HG03575 (cell line): Measurements from ENCODE around the gene NOB1.
A peak's percentile ranks its signal among the peaks of the same experiment; 100 is the strongest.
"Not testable (repeated sequence)": the region's sequence is repeated elsewhere in the genome, so short reads cannot be mapped to it uniquely, and the experiment has no call there.

Source experiments
- ATAC-seq: cut with Tn5 transposase; IDR thresholded peaks from one replicate; pipeline ENCODE4 v1.9.1; 2021; ENCODE audit not compliant: unreplicated experiment, insufficient number of reproducible peaks, low FRiP score; ENCODE audit errors: extremely low read depth

The NOB1 gene

GRCh38 chr16:69762814-69763598 is 8.3 kb upstream of the NOB1 start:
- no peak for ATAC-seq

GRCh38 chr16:69761983-69762813 is 7.5 kb upstream of the NOB1 start, which contains the start of gene WWP2:
Gene WWP2, plus strand, starts transcription at chr16:69762332. Its CDS starts 24,679 bp downstream, at chr16:69787011.
- ATAC-seq, result no peak

DNA sequence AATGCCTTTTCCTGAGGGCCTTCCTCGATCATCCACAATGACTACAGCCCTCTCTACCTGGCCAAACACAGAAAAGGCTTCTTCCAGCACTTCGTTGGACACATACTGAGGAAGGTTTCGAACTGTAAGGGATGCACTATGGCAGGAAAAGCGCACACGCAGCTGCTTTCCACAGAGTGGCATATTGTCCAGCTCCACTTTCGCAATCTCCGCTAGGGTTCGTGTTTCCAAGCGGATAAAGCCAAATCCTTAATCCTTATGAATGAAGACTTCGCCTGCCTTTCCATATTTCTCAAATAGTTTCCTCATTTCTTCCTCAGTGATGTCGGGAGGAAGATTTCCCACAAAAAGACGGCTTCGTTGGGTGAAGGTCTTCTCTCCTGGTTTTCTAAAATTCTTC is 2.6 kb upstream of the NOB1 start:
- ATAC-seq, result not testable (repeated sequence)

- ATAC-seq, result no peak
Observed at GRCh38 chr16:69756705-69757104, 2.0 kb upstream of the NOB1 start.

GRCh38 chr16:69754143-69754468 is 620 bp downstream of the NOB1 start:
- ATAC-seq, result no peak

GRCh38 chr16:69748694-69749345 is 5.9 kb downstream of the NOB1 start:
- ATAC-seq, result no peak

DNA sequence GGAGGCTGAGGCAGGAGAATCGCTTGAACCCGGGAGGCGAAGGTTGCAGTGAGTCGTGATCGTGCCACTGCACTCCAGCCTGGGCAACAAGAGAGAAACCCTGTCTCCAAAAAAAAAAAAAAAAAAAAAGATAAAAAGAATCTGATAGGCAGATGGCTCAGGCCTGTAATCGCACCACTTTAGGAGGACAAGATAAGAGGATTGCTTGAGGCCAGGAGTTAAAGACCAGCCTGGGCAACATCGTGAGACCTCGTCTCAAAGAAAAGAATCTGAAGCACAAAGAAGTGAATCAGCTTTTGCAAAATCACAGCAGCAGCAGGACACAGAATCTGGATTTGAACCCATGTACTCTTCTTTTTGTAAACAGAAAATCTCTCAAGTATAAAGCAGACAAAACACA is 7.6 kb downstream of the NOB1 start:
- no peak for ATAC-seq

- ATAC-seq, result no peak
Observed at GRCh38 chr16:69745959-69746358, 8.8 kb downstream of the NOB1 start.

GRCh38 chr16:69745232-69745612 is 9.5 kb downstream of the NOB1 start:
- no peak for ATAC-seq

DNA sequence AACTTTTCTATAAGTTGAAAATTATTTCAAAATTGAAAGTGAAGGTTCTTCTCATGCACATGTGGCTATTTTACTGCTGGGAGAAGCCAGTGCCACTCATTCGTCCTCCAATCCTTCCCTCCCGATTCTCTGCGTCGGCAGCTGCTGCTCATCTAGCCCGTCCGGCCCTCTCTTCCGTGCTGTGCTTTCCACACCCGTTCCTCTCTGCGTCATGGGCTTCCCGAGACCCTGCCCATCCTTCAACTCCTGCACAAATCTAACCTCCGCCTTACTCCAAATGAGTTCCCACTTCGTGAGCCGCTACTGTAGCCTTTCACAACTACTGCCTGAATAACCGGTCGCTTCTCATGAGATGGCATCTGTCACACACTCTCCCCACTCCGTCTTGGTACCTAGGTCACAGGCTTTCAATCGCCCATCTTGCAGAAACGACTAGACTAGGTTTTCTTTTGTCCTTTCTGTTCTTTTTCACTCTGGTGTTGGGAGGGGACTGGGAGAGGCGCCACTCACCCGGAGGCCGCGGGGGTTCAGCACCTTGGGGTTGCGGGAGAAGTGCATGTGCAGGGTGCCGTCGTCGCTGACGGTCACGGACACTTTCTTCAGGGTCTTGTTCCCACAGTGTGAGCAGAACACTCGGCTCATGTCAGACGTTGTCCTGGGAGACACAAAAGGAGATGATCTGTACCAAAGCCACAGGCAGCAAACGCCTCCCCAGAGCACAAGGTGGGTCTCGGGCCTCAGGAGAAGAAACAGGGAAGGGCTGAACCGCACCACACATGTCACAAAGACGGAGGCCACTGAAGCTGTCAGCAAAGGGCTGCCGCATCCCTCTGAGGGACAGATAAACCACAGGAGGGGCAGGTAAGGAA is 10.1 kb downstream of the NOB1 start:
- no peak for ATAC-seq

DNA sequence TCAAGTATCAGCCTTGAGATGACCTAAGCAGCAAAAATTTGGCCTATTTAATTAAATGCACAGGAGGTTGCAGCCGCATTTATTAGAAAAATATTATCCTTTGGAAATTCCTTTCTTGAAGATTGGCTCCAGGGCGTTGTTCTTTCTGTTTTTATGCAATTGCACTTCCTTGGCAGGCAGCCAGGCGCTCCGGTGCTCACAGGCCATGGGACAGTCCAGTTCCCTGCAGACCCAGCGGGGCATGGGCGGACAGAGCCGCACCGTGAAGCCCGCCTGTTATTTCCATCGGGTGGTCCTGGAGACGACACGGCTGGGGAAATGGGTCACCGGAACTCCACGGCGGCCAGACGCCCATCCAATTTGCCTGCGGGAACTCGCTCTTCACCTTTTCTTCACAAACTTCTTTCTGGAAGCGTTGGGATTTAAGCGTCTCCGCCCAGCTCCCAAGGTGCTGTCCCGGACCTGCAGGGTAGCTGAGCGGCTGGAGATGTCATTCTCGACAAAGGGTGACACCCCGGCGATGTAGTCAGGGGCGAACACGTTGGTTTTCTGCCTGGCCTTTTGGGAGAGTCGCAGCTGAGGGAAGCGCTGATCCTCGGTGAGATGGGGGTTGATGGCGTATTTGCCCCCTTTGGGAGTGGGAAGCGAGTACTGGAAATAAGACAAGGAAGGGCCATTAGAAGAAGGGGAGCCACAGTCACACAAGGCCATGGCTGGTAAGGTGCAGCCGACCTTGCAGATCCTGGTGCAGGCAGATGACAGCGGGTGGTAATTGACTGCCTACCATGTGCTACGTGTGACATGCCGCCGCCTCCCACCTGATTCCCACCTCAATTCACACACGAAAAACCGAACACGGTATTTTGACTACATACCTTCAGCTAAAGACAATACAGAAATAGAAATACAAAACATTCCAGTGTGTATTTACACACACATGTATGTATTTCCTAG is 12.5 kb downstream of the NOB1 start:
- no peak for ATAC-seq

- ATAC-seq, result no peak
Observed at GRCh38 chr16:69741519-69741918, 13.2 kb downstream of the NOB1 start.

DNA sequence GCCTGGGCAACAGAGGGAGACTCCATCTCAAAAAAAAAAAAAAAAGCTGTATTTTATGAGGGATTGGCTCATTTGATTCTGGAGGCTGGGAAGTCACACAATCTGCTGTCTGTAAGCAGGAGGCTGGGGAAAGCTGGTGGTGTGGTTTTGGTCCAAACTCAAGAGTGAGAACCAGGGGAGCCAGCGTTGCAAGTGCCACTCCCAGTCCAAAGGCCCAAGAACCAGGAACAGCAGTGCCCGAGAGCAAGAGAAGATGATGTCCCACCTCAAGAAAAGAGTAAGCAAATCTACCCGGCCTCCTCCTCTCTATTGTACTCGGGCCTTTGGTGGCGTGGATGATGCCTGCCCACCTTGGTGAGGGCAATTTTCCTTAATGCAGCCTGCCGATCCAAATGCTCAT is 22.6 kb downstream of the NOB1 start:
- no peak for ATAC-seq

GRCh38 chr16:69731280-69731679 is 23.4 kb downstream of the NOB1 start:
- ATAC-seq, result not testable (repeated sequence)

DNA sequence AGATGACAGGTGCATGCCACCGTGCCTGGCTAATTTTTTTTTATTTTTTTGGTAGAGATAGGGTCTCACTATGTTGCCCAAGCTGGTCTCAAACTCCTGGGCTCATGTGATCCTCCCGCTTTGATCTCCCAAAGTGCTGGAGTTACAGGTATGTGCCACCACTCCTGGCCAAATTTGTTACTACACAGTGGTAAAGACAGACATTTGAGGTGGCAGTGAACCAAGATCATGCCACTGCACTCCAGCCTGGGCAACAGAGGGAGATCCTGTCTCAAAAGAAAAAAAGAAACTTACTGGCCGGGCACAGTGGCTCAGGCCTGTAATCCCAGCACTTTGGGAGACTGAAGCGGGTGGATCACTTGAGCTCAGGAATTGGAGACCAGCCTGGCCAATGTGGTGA is 25.7 kb downstream of the NOB1 start:
- not testable (repeated sequence) for ATAC-seq

DNA sequence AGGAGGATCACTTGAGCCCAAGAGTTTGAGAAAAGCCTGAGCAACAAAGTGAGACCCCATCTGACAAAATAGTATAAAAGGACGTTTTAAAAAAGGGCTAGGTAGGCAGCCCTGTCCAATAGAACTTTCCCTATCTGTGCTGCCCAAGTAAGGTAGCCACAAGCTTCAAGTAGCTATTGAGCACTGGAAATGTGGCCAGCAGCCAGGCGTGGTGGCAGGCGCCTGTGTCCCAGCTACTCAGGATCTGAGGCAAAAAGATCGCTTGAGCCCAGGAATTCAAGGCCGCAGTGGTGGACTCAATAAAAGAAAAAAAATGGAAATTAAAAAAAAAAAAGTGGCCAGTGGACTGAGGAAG is 26.8 kb downstream of the NOB1 start:
- no peak for ATAC-seq

GRCh38 chr16:69726313-69727060 is 28.2 kb downstream of the NOB1 start, which contains the start of gene NQO1:
Gene NQO1, minus strand, starts transcription at chr16:69726560. Its CDS starts 121 bp downstream, at chr16:69726439.
- ATAC-seq, result peak; percentile 80
